Upper lobe of left lung (tissue), 4 donors: ENCODE results near the gene PRSS12.

Experiments
- CTCF ChIP-seq, 6 experiments: fragments of 450-650 bp in 4 of 6; fragments of 200-600 bp in 2 of 6; sonication (generic) in 2 of 6; IDR thresholded peaks; one replicate each; pipeline ENCODE4 v1.5.1; 2016 to 2019; ENCODE audit warnings: antibody characterized with exemption in 6 of 6
- POLR2A ChIP-seq, 4 donors: fragments of 450-650 bp; IDR thresholded peaks; one replicate each; pipeline ENCODE4 v1.5.1; 2016 to 2017; ENCODE audit warnings: antibody characterized with exemption in 4 of 4, mild to moderate bottlenecking in 2 of 4
- POLR2AphosphoS5 ChIP-seq, 2 donors: sonication (generic); formaldehyde crosslinking; IDR thresholded peaks; one replicate each; pipeline ENCODE4 v1.5.1; 2017; ENCODE audit warnings: antibody characterized with exemption in 2 of 2

GRCh38 chr4:118352843-118353533 lies at the start of gene PRSS12:
- TF ChIP-seq CTCF (IDR thresholded peaks at IDR 0.05) (peak; percentile 69 to 91 (median 84)), POLR2A (IDR thresholded peaks at IDR 0.05) (peak in 1 of 4 donors; percentile 17), POLR2AphosphoS5 (IDR thresholded peaks at IDR 0.05) (no peak)
